SK-N-SH (cell line): ENCODE data around the gene DNAH1.

Experiments
- CHD2 ChIP-seq: fragments of 150-350 bp; IDR thresholded peaks from 2 replicates; pipeline ENCODE4 v1.6.1; 2018; ENCODE audit warnings: low read length; ENCODE audit not compliant: partially characterized antibody
- FOXJ3 ChIP-seq: sonication (generic); formaldehyde crosslinking; IDR thresholded peaks from 2 replicates; pipeline ENCODE4 v1.5.1; 2020; ENCODE audit warnings: mild to moderate bottlenecking, missing genetic modification reagents
- JUND ChIP-seq: IDR thresholded peaks from 2 replicates; pipeline ENCODE4 v1.4.0; 2012
- NFIC ChIP-seq: IDR thresholded peaks from 2 replicates; pipeline ENCODE4 v1.4.0; 2012; ENCODE audit warnings: borderline replicate concordance
- SMC3 ChIP-seq: IDR thresholded peaks from 2 replicates; pipeline ENCODE4 v1.6.1; 2012; ENCODE audit warnings: low read depth, low read length, improper control_type of control experiment
- TCF12 ChIP-seq: IDR thresholded peaks from 2 replicates; pipeline ENCODE4 v1.4.0; 2012
- TEAD4 ChIP-seq: IDR thresholded peaks from 2 replicates; pipeline ENCODE4 v1.4.0; 2012; ENCODE audit warnings: mild to moderate bottlenecking, borderline replicate concordance; ENCODE audit not compliant: insufficient read depth
- TF ChIP-seq, protein P1 (sequence below): fragments of 200-600 bp; sonication (generic); IDR thresholded peaks from 2 replicates; pipeline ENCODE4 v1.6.1; 2017; ENCODE audit warnings: antibody characterized with exemption, mild to moderate bottlenecking, moderate library complexity
- TF ChIP-seq, protein P2 (sequence below): IDR thresholded peaks from 2 replicates; pipeline ENCODE4 v1.4.0; 2012; ENCODE audit warnings: low read depth, borderline replicate concordance
- TF ChIP-seq, protein P3 (sequence below): fragments of 150-350 bp; IDR thresholded peaks from 2 replicates; pipeline ENCODE4 v1.6.1; 2016; ENCODE audit warnings: mild to moderate bottlenecking, low read depth, low read length

DNA sequence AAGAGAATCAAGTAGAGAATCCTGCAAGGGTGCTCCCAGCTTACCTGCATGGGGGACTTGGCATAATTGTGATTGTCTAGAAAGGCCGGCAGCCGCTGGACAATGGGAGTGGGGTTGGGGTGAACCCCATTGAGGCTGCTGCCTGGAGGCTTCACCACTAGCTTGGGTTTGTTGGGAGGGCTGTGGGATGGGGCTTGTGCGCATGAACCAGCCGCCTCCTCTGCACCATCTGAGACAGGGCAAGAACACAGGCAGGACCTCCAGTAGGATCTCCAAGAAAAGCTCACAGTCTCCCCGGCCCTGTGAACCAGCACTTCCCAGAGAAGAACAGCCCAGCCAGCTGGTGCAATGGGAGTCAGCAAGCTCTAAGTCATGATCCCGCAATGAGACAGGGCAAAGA lies 88.9 kb downstream of the DNAH1 start:
- TF ChIP-seq, protein P1, sequence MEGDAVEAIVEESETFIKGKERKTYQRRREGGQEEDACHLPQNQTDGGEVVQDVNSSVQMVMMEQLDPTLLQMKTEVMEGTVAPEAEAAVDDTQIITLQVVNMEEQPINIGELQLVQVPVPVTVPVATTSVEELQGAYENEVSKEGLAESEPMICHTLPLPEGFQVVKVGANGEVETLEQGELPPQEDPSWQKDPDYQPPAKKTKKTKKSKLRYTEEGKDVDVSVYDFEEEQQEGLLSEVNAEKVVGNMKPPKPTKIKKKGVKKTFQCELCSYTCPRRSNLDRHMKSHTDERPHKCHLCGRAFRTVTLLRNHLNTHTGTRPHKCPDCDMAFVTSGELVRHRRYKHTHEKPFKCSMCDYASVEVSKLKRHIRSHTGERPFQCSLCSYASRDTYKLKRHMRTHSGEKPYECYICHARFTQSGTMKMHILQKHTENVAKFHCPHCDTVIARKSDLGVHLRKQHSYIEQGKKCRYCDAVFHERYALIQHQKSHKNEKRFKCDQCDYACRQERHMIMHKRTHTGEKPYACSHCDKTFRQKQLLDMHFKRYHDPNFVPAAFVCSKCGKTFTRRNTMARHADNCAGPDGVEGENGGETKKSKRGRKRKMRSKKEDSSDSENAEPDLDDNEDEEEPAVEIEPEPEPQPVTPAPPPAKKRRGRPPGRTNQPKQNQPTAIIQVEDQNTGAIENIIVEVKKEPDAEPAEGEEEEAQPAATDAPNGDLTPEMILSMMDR, result no peak
- TF ChIP-seq SMC3 (no peak), TCF12 (no peak), CHD2 (no peak), JUND (no peak), TEAD4 (no peak), FOXJ3 (CRISPR knock-in tag) (no peak), NFIC (no peak)
- TF ChIP-seq, protein P2, sequence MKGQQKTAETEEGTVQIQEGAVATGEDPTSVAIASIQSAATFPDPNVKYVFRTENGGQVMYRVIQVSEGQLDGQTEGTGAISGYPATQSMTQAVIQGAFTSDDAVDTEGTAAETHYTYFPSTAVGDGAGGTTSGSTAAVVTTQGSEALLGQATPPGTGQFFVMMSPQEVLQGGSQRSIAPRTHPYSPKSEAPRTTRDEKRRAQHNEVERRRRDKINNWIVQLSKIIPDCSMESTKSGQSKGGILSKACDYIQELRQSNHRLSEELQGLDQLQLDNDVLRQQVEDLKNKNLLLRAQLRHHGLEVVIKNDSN, result no peak
- TF ChIP-seq, protein P3, sequence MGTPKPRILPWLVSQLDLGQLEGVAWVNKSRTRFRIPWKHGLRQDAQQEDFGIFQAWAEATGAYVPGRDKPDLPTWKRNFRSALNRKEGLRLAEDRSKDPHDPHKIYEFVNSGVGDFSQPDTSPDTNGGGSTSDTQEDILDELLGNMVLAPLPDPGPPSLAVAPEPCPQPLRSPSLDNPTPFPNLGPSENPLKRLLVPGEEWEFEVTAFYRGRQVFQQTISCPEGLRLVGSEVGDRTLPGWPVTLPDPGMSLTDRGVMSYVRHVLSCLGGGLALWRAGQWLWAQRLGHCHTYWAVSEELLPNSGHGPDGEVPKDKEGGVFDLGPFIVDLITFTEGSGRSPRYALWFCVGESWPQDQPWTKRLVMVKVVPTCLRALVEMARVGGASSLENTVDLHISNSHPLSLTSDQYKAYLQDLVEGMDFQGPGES, result no peak
